Neural progenitor cell (in vitro differentiated cells): Measurements from ENCODE around the gene CD164L2. TPM values are rescaled to one million over a fixed set of nuclear protein-coding genes. Genes with fewer than 3 reads are reported as not detected.

Source experiments
- DNase-seq: peaks from one replicate; pipeline ENCODE4 v3.0.0-alpha.2; 2016; ENCODE audit warnings: low spot score
- H2AFZ ChIP-seq: fragments of 200-600 bp; sonication (generic); replicated peaks from 2 replicates; pipeline ENCODE4 v1.6.1; 2016; ENCODE audit warnings: antibody characterized with exemption
- H3F3A ChIP-seq: fragments of 200-600 bp; sonication (generic); 2 replicates; pipeline ENCODE4 v1.6.1; 2016; ENCODE audit warnings: antibody characterized with exemption, low read depth
- H3K27ac ChIP-seq: fragments of 200-600 bp; sonication (generic); 2 replicates; pipeline ENCODE4 v1.5.1; 2016; ENCODE audit warnings: mild to moderate bottlenecking
- H3K27me3 ChIP-seq: fragments of 200-600 bp; sonication (generic); 2 replicates; pipeline ENCODE4 v1.6.1; 2016; ENCODE audit warnings: mild to moderate bottlenecking, moderate library complexity
- H3K36me3 ChIP-seq: fragments of 200-600 bp; sonication (generic); 2 replicates; pipeline ENCODE4 v1.5.1; 2016
- H3K4me1 ChIP-seq: fragments of 200-600 bp; sonication (generic); 2 replicates; pipeline ENCODE4 v1.6.1; 2016; ENCODE audit warnings: mixed run types
- H3K4me2 ChIP-seq: fragments of 200-600 bp; sonication (generic); 2 replicates; pipeline ENCODE4 v1.6.1; 2016
- H3K4me3 ChIP-seq: fragments of 200-600 bp; sonication (generic); 2 replicates; pipeline ENCODE4 v1.5.1; 2016
- H3K79me2 ChIP-seq: fragments of 200-600 bp; sonication (generic); 2 replicates; pipeline ENCODE4 v1.6.1; 2016; ENCODE audit warnings: low read depth
- H3K9ac ChIP-seq: fragments of 200-600 bp; sonication (generic); 2 replicates; pipeline ENCODE4 v1.6.1; 2016
- H3K9me3 ChIP-seq: fragments of 200-600 bp; sonication (generic); 2 replicates; pipeline ENCODE4 v1.5.1; 2016; ENCODE audit warnings: low read depth
- H4K20me1 ChIP-seq: fragments of 200-600 bp; sonication (generic); 2 replicates; pipeline ENCODE4 v1.6.1; 2016; ENCODE audit warnings: low read depth
- H3K27ac Mint-ChIP-seq: 3 replicates; pipeline ENCODE4 v1.8.0; 2021; ENCODE audit warnings: mixed read lengths
- H3K27me3 Mint-ChIP-seq: 2 replicates; pipeline ENCODE4 v1.8.0; 2022; ENCODE audit warnings: low read depth, mild to moderate bottlenecking, inconsistent platforms, moderate library complexity, mixed read lengths; ENCODE audit not compliant: insufficient read depth
- H3K36me3 Mint-ChIP-seq: 3 replicates; pipeline ENCODE4 v1.8.0; 2021; ENCODE audit warnings: mixed read lengths
- H3K4me1 Mint-ChIP-seq: 3 replicates; pipeline ENCODE4 v1.8.0; 2021; ENCODE audit warnings: mixed read lengths
- H3K4me3 Mint-ChIP-seq: 3 replicates; pipeline ENCODE4 v1.8.0; 2021; ENCODE audit warnings: mild to moderate bottlenecking, moderate library complexity, mixed read lengths
- H3K9me3 Mint-ChIP-seq: 3 replicates; pipeline ENCODE4 v1.8.0; 2020; ENCODE audit warnings: mixed read lengths
- EZH2 ChIP-seq: fragments of 200-600 bp; sonication (generic); IDR thresholded peaks from 2 replicates; pipeline ENCODE4 v1.6.1; 2017; ENCODE audit warnings: antibody characterized with exemption, mild to moderate bottlenecking, moderate library complexity
- EZH2phosphoT487 ChIP-seq: fragments of 200-600 bp; sonication (generic); IDR thresholded peaks from 2 replicates; pipeline ENCODE4 v1.6.1; 2017; ENCODE audit warnings: antibody characterized with exemption
- total RNA-seq: library from RNA; depleted of rRNA; stranded (reverse); fragments of >200 nt; gene quantifications from 2 replicates; pipeline ENCODE4 v1.2.3, GENCODE V29; 2015; ENCODE audit warnings: low replicate concordance
- TF ChIP-seq, protein P1 (sequence below): fragments of 200-600 bp; sonication (generic); IDR thresholded peaks from 2 replicates; pipeline ENCODE4 v1.5.1; 2017; ENCODE audit warnings: antibody characterized with exemption, mild to moderate bottlenecking

The CD164L2 gene
- total RNA-seq, 1 donor from 2014 or later, result 1.6 TPM

DNA sequence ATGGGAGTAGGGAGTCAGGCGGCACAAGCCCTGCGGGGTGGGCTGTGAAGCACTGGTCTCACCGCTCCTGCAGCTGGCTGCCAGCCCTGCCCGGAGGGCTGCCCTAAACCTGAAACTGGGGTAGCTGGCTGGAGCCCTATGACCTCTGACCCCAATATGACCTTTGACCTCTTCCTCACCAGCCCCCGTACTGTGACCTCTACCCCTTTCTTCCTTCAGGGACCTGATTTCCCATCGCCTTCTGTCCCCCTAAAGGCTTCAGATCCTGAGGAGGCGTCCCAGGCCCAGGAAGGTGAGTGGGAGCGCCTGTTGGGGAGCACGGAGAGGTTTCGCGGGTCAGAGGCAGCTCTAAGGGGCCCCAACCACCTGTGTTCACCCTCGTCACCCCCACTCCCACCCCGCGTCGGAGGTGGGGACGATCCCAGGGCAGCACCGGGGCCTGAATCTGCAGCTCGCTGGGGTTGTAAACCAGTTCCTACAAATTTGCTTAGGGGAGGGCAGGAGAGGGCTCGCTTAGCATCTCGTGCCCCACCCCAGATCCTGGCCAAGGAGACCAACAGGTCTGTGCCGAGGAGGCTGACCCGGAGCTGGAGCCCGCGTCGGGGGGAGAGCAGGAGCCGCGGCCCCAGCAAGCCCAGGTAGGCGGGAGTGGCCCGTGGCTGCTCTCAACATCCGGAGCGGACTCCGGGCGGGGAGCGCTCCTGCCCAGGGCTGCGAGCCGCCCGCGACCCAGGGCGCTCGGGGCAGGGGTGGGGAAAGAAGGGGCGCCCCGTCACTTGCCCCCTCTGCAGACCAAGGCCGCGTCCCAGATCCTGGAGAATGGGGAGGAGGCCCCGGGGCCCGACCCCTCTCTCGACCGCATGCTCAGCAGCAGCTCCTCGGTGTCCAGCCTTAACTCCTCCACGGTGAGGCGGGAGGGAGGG, 34.0 kb downstream of the CD164L2 start:
- TF ChIP-seq EZH2 (no peak), EZH2phosphoT487 (no peak)
- TF ChIP-seq, protein P1, sequence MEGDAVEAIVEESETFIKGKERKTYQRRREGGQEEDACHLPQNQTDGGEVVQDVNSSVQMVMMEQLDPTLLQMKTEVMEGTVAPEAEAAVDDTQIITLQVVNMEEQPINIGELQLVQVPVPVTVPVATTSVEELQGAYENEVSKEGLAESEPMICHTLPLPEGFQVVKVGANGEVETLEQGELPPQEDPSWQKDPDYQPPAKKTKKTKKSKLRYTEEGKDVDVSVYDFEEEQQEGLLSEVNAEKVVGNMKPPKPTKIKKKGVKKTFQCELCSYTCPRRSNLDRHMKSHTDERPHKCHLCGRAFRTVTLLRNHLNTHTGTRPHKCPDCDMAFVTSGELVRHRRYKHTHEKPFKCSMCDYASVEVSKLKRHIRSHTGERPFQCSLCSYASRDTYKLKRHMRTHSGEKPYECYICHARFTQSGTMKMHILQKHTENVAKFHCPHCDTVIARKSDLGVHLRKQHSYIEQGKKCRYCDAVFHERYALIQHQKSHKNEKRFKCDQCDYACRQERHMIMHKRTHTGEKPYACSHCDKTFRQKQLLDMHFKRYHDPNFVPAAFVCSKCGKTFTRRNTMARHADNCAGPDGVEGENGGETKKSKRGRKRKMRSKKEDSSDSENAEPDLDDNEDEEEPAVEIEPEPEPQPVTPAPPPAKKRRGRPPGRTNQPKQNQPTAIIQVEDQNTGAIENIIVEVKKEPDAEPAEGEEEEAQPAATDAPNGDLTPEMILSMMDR, result no peak
- no peak overlapping the region for H3K27ac ChIP-seq
- peak overlapping the region; percentile 66 for H2AFZ ChIP-seq
- H3K4me3 ChIP-seq, result peak overlapping the region; percentile 50
- Mint-ChIP-seq H3K36me3 (no peaks in the 10 kb centered on the region), H3K27ac (no peak overlapping the region), H3K9me3 (no peaks in the 10 kb centered on the region), H3K4me3 (peak overlapping the region; percentile 76), H3K27me3 (peaks cover 34% of the 10 kb centered on the region), H3K4me1 (peaks cover 19% of the 10 kb centered on the region)
- H3F3A ChIP-seq, result peaks cover 26% of the 10 kb centered on the region
- no peaks in the 10 kb centered on the region for H3K9me3 ChIP-seq
- H3K27me3 ChIP-seq, result peaks cover 14% of the 10 kb centered on the region
- DNase-seq, result peak; percentile 84
- no peaks in the 10 kb centered on the region for H3K79me2 ChIP-seq
- H3K4me1 ChIP-seq, result peaks cover 11% of the 10 kb centered on the region
- H4K20me1 ChIP-seq, result no peaks in the 10 kb centered on the region
- H3K9ac ChIP-seq, result no peak overlapping the region
- peak overlapping the region; percentile 90 for H3K4me2 ChIP-seq
- no peaks in the 10 kb centered on the region for H3K36me3 ChIP-seq

GRCh38 chr1:27346991-27347624, 36.0 kb downstream of the CD164L2 start:
- Histone ChIP-seq H3K9me3 (no peaks in the 10 kb centered on the region), H3K4me3 (no peak overlapping the region), H3K27ac (no peak overlapping the region), H3K9ac (no peak overlapping the region), H3K4me1 (peaks cover 23% of the 10 kb centered on the region), H4K20me1 (no peaks in the 10 kb centered on the region), H3K4me2 (no peak overlapping the region), H3K36me3 (no peaks in the 10 kb centered on the region), H2AFZ (no peak overlapping the region), H3K79me2 (no peaks in the 10 kb centered on the region), H3F3A (peaks cover 31% of the 10 kb centered on the region), H3K27me3 (peaks cover 14% of the 10 kb centered on the region)
- DNase-seq, result no peak
- Mint-ChIP-seq H3K4me3 (no peak overlapping the region), H3K36me3 (no peaks in the 10 kb centered on the region), H3K27ac (no peak overlapping the region), H3K9me3 (no peaks in the 10 kb centered on the region), H3K27me3 (peaks cover 36% of the 10 kb centered on the region), H3K4me1 (peaks cover 31% of the 10 kb centered on the region)
- TF ChIP-seq EZH2phosphoT487 (no peak), EZH2 (no peak)
- TF ChIP-seq, protein P1, result no peak

DNA sequence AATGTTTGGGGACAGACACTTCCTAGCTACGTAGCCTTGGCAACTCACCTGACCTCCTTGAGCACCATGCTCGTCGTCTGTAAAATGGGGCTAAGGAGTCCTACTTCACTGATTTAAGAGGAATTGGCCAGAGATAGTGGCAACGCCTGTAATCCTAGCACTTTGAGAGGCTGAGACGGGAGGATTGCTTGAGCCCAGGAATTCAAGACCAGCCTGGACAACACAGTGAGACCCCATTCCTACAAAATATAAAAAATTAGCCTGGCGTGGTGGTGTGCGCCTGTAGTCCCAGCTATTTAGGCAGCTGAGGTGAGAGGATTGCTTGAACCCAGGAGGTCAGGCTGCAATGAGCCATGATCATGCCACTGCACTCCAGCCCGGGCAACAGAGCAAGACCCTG, 36.8 kb downstream of the CD164L2 start:
- no peaks in the 10 kb centered on the region for H3K79me2 ChIP-seq
- H3K27ac ChIP-seq, result no peak overlapping the region
- H3K9me3 ChIP-seq, result no peaks in the 10 kb centered on the region
- TF ChIP-seq, protein P1, result no peak
- no peak for TF ChIP-seq EZH2
- no peak for TF ChIP-seq EZH2phosphoT487
- no peak overlapping the region for H3K4me3 ChIP-seq
- H3K4me1 ChIP-seq, result peaks cover 27% of the 10 kb centered on the region
- no peaks in the 10 kb centered on the region for H3K36me3 Mint-ChIP-seq
- H3K36me3 ChIP-seq, result no peaks in the 10 kb centered on the region
- no peak overlapping the region for H3K4me2 ChIP-seq
- H4K20me1 ChIP-seq, result no peaks in the 10 kb centered on the region
- no peaks in the 10 kb centered on the region for H3K9me3 Mint-ChIP-seq
- H3K9ac ChIP-seq, result no peak overlapping the region
- no peak overlapping the region for H2AFZ ChIP-seq
- H3F3A ChIP-seq, result peaks cover 34% of the 10 kb centered on the region
- no peak for DNase-seq
- H3K27ac Mint-ChIP-seq, result no peak overlapping the region
- H3K4me3 Mint-ChIP-seq, result no peak overlapping the region
- peaks cover 14% of the 10 kb centered on the region for H3K27me3 ChIP-seq
- H3K27me3 Mint-ChIP-seq, result peaks cover 35% of the 10 kb centered on the region
- H3K4me1 Mint-ChIP-seq, result peaks cover 32% of the 10 kb centered on the region
